GM19043 (cell line): ENCODE results near the gene ST6GALNAC3.

Source experiments
- ATAC-seq: cut with Tn5 transposase; IDR thresholded peaks from one replicate; pipeline ENCODE4 v1.9.1; 2021; ENCODE audit warnings: low read depth; ENCODE audit not compliant: unreplicated experiment

The ST6GALNAC3 gene

DNA sequence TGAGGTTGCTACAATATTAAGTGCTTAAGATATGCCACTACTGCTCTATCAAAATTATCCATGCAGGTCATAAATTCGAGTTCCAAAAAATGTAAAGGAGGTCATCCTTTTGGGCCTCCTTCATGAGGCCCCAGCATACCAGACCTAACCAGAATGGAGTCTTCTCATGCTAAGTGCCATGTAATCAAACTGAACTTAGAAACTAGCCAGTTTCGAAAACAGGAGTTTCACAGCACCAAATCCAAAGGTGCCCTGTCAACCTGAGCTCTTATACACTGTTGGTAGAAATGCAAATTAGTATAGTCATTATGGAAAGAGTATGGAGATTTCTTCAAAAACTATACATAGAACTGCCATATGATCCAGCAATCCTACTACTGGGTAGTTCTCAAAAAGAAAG lies 320.5 kb downstream of the ST6GALNAC3 start:
- ATAC-seq = no peak

DNA sequence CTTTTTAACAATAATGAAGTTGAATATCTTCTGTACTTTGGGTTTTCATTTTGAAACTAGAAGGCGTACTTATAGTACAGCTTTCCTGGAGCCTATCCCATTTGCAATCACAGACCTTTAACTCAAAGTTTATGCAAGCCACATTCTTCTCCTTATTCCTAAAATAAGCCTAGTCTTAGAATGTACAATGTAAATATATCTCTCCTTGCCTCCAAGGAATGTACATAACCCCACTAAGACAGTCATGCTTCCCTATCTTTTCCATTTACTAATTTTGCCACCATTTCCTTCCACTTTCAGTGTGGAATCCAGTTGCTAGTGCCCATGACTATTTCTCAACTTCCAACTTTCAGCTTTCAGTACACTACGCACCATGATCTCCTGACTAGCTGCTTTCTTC lies 327.6 kb downstream of the ST6GALNAC3 start:
- ATAC-seq = no peak

DNA sequence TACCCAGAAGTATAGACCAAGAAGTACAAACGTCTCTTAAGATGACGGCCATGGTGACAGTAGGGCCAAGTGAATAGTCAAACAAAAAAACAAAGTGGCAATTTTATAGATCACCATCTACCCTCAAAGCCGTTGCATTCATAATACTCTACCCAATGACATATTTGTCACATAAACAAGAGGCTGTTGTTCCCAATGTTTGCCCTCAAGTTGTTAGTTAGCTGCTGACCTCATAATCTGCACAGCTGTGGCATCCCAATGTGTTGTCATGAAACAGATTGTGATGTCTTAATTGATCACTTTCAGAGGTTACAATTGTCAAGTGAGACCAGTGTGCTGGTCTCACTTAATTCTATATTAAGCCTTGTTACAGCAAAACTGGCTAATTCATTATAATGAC lies 333.8 kb downstream of the ST6GALNAC3 start:
- ATAC-seq = no peak

DNA sequence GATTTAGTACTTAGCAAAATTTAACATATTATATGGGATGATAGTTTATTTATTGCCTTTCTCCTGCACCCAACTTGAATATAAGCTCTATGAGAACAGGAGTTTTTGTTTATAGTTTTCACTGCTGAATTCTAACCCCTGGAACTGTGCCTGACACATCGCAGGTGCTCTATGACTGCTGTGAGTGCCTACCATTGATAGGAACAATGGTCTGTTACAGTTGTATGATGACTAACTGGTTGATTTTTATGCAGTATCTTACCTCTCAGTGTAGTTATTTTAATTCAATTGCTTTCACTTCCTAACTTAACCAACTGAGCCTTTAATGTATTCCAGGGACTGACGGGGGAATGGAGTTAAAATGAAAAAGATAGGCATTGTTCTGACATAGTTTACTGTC lies 336.0 kb downstream of the ST6GALNAC3 start:
- no peak for ATAC-seq

DNA sequence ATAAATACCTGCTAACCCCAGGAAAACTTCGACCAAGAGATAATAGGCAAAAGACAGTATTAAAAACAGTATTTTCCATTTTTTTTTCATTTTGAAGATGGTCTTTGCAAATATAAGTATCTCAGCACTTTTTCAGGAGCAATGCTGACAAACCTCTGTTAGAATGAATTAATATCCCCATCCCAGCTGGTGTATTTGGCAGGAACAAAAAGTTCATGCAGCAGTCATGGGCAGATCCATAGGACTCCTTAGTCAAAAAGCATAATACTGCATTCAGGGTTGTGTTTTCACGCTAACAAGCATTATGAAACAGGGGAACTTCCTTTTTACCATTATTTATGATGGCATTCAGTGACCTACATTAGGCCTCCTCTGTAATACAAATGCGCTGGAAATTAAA lies 344.0 kb downstream of the ST6GALNAC3 start:
- ATAC-seq = no peak

DNA sequence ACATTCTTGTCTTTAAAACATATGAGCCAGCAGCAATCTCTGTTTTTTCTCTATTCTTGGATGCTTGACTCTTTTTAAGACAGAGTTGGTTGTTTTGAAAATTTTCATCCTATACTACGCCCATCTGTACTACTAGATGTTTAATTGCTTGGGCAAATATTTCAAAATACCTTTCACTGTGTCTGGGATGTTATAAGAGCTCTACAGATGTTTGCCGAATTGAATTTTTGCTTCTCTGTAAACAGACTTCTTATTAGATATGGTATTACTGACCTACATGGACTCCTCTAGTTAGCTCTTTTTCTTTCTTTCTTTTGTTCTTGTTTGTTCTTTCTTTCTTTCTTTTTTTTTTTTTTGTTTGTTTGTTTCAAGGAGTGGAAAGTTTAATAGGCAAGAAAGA lies 345.1 kb downstream of the ST6GALNAC3 start:
- ATAC-seq = no peak

DNA sequence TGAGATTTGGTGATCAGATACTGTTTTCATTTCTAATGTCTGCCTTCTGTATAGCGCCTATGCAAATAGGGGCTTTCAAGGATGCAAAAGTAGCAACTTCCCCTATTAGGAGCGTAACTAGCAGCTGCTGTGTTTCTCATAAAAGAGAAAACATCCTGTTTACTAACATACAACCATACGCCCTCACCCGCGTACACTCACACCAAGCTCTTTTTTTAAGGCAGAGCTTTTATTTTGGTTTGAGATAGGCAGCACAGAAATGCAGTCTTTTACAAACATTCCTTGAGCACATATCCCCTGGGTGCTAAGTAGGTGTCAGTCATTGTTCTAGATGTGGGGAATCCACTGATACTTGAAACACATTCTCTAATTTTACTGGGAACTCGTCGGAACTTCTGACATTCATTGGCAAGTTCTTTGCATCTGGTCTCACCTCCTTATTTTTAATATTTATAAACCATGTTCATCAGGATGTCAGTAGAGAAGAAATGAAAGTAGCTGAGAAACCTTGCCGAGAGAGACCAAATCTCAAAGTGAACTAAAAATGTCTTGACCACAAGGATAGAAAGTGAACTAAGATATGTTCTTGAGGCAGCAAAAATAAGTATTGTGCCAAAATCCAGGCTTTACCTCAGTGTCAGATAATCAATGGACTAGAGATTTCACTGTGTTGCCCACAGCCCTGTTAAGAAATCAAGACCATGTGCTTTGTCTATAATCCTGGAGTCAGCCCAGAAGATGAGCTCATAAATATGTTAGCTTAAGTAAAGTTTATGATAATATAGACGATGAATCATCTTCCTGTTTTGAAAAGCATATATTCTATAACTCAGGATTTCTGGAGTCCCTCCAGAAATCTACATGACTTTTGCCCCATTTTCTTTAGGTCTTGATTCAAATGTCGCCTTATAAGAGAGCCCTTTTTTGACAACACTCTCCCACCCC lies 350.9 kb downstream of the ST6GALNAC3 start:
- ATAC-seq = no peak

DNA sequence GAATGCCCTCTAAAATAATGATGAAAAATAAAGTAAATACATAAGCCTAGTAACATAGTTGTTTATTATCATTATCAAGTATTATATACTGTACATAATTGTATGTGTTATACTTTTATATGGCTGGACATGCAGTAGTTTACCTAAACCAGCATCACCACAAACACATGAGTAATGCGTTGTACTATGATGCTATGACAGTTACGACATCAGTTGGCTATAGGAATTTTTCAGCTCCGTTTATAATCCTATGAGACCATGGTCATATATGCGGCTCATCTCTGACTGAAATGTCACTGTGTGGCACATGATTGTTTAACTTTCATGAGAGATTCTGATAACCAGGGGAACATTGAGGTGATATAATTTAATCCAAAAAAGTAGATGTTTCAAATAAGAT lies 352.1 kb downstream of the ST6GALNAC3 start:
- no peak for ATAC-seq

DNA sequence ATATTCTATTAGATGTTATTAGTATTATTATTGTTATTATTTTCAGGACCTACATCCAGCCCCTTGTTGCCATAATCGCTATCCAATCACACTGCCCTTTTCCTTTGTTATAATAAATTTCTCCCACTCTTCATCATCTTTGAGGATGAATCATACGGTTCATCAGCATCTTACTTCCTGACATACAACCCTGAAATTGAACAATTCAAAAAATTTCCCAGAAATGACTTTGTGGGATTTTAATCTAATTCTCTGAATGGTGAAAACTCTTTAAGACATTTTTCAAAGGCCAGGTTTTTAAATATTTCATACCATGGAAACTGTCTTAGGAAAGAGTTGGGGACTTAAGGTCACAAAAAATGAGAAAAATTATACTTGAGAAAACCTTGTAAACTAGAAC lies 353.5 kb downstream of the ST6GALNAC3 start:
- ATAC-seq = no peak

DNA sequence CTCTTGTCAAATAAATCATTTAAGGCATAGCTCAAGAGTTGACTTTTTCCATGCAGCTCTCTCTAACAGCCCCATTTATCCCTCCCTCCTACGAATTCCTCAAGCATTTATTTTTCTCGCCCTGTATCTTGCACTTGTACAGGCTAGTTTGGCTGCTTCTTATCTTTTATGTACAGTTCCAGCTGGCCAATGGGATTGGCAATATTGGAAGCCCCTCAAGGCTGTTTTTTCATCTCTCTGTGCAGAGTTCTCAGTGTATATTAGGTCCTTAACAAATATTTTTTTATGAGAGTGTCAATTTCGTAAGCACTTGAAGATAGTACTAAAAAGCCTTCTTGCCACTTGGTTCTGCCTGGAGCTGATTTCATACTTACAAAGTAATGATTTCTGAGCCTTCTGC lies 356.0 kb downstream of the ST6GALNAC3 start:
- ATAC-seq = no peak

DNA sequence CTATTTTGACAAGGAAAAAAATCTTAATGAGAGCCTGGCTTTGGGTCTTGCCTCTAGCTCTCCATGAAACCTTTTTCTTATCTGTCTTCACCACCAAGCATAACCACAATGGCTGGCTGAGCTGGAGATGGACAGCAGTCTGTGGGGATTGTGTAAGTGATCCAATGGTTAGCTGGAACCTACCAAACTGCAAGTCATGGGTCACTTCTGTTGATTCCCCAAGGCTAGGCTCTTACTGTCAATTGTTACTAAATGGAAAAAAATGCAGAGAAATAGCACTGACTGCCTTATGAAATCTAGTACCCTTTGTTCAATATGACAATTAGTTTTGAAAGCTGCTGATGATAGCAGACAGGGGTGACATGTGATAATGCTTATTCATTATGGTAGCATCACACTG lies 359.0 kb downstream of the ST6GALNAC3 start:
- ATAC-seq = no peak

DNA sequence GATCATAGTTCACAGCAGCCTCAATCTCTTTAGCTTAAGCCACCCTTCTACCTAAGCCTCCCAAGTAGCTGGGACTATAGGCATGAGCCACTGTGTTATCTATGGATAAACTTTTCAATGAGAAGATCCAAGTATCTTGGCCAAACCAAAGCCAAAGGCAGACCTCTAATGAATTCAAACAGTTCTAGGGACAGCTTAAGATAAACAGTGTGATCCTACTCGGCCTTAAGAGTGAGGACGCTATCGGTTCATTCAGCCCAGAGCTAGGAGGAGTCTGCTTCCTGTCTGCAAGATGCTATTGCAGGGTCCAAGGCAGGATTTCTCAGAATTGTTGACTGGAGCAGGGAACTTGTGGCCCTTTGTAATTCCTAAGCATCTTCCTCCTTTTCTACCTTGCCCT lies 368.7 kb downstream of the ST6GALNAC3 start:
- ATAC-seq = no peak

DNA sequence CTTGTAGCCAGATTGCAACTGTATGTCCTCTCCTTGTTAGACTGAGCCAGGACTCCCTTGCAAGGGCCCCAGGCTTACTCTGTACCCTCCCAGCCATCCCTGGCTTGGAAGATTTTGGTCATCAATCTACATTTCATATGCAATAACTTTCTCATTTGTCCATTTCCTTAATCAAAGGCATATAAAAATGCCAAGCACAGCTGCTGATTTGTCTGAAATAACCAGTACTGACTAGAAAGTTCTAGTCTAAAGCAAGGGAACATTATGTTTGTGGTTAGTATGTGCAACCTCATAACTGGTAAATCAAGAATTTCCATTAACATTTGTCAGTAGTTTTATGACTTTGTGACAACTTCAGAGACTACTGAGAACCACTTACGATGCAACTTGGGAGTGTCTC lies 370.2 kb downstream of the ST6GALNAC3 start:
- ATAC-seq = no peak

DNA sequence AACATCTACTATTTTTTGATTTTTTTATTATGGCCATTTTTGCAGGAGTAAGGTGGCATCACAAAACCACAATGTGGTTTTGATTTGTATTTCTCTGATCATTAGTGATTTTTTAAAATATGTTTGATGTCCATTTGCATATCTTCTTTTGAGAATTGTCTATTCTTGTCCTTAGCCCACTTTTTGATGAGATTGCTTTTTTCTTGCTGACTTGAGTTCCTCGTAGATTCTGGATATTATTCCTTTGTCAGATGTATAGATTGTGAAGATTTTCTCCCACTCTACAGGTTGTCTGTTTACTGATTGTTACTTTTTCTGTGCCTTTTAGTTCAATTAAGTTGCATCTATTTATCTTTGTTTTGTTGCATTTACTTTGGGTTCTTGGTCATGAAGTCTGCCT lies 375.7 kb downstream of the ST6GALNAC3 start:
- no peak for ATAC-seq

DNA sequence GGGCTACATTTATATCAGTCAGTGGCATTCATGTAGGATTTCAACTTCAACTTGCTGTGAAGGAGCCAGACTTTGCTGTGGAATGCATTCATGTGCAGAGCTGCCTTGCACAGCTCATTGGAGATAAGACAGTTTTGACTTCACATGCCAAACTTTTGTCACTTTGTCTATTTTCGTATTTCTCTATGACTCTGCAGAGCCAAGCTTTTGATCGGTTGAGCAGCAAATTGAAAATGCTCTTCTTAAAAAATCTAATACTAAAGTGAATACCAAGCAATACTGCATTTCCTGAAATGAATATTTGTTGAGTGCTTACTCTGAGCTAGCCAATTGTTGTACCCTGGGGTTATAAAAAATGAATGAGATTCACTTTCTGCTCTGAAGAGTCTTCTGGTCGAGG lies 388.7 kb downstream of the ST6GALNAC3 start:
- no peak for ATAC-seq

DNA sequence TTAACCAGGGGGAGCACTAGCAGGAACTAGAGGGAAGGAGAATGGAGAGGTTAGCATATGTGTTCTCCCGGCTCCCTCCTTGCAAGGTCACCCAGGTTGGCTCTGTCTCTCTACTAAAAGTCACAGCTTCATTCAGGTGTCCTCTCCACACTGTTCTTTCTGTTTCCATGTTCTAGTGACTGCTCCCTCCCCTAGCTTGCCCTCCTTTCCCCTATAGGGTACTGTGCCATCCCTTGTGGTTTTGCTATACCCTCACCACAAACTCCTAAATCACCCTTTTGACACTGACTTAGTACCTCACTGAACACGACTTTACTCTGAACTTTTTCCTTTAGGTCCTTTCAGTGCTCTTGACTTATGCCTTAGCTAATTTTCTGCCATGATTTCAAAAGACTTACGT lies 389.3 kb downstream of the ST6GALNAC3 start:
- no peak for ATAC-seq

DNA sequence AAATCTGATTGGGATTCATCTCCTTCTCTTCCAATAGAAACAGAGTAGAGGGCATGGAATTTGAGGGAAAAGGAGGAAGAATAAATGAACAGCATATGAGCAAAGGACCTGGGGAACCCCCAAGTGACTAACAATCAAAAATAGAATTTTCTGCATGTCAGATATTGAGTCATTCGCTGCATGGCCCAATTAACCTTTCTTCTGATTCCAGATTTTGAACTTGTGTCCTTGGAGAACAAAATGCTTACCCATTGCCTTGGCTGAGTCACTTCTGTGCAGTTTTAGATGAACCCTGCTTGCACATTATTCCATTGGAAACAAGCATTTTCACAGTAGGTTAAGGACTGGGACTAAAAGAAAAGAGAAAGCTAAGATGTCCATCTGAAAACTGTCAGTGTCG lies 390.5 kb downstream of the ST6GALNAC3 start:
- no peak for ATAC-seq

DNA sequence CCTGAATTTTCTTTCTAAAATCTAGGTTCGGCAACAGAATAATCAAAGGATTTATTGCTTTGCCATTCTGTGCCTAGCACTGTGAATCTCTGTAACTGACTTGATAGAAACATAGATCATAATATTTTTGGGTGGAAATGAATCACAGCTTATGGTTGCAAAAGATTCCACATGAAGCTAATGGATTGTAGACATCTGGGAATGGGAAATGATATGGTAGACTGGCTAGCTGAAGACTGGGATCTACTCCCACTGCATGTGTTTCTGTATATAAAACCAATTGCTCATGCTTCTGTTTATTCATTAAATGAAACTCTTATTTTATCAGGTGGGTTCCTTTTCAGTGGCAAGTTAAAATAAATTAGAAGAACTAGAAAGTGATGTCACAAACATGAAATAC lies 395.6 kb downstream of the ST6GALNAC3 start:
- no peak for ATAC-seq

DNA sequence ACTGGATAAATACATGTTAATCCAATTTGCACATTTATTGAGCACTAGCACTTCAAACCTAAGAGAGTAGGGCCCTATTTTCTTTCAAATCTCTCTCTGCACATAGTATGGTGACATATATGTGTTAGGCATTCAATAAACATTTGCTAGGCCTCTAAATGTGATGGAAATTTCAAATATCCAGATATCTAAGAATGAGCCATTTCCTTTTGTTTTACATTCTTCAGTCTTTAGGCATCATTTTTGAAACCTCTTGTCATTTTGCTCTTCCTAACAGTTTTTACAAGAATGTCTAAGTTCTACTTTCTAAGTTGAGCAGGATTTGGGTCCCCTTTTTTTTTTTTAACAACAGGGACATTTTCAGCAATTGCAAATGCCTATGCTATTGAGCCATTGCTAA lies 397.0 kb downstream of the ST6GALNAC3 start:
- ATAC-seq = no peak

DNA sequence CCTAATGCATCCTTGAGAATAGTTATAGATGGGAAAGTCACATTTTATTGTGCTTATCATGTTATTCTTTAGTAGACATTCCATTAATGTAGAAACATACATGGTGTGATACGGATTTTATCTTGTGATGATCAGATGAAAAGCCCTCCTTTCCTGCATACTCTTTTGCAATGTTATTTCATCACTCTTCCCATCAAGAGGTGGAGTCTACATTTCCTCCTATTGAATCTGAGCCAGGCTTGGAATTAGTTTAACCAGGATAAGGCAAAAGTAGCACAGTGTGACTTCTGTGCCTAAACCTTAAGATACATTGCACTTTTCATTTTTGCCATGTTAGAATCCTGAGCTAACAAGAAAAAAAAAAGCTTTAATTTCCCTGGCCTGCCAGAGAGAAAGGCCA lies 399.0 kb downstream of the ST6GALNAC3 start:
- no peak for ATAC-seq

DNA sequence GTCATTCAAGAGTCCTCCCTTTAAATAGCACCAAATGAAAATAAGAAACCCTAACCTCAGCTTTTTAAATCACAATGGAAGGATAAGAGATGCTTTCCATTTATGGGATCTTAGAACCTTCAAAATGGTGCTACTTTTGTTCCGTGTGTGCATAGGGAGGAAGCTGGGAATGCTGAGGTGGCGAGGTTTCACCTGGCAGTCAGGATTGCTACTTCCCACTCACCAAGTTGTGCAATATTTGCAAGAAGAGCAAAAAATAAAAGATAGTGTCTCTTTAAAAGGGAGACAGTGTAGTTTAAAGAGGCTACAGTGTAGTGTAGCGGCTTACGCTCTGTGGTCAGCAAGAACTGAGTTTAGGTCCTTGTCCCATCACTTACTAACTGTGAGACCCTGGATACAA lies 400.4 kb downstream of the ST6GALNAC3 start:
- no peak for ATAC-seq

DNA sequence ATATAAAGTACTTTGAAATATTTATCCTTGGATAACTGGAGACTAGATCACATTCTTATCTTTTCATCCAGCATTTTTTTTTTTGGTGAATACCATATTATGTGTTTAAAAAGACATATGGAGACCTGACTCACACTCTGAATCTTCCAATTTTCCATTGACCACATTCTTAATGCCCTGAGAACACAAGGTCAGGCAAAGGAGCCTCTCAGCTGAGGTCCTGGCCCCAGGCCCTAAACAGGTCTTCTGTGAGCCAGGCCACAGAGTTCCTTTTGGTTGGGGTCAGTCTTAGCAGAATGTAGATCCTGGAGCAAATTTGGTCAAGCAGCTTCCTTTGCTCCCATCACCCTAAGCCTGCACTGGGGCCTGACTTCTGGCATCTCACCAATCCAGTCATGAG lies 402.6 kb downstream of the ST6GALNAC3 start:
- ATAC-seq = no peak

DNA sequence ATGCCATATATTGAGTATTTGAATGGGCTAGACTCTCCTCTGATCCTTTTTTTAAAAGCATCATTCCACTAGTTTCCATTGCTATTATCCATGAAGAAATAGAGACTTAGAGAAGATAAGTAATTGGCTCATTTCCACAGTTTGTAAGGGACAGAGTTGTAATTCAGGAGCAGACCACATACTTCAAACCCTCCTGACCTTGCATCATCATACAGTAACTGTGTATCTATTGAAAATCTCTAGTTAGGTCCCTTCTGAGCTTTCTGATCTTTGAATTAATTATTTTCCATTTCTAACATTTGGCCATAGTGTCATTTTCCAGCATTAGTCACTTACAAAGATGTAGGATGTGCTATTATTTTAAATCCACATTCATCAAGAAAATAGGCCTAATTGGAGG lies 406.3 kb downstream of the ST6GALNAC3 start:
- no peak for ATAC-seq
